NCI-H2227 (cell line): ENCODE data around the gene C1orf94.

ENCODE experiments used
- DNase-seq: peaks from one replicate; lab custom pipeline; 2025; ENCODE audit not compliant: unreplicated experiment; lab: John Stamatoyannopoulos, UW

Gene C1orf94

DNA sequence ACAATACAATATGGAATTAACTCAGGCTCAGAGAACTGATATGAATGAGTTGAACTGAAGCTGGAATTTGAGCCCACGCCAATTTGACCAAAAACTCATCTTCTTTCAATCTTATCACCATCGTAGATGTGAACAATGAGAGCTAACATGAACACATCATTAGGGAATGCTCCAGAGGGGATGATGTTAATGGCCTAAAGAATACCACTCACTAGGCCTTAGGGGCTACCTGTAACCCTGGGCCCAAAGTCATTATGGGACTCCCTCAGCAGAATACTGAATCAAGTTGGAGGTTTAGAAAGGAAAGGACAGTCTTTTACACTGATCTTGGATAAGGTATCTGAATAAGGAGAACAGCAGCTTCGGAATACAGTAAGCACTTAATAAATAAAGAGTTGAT, 73.6 kb downstream of the C1orf94 start:
- no peak for DNase-seq

GRCh38 chr1:34262023-34262853, 85.5 kb downstream of the C1orf94 start:
- no peak for DNase-seq

DNA sequence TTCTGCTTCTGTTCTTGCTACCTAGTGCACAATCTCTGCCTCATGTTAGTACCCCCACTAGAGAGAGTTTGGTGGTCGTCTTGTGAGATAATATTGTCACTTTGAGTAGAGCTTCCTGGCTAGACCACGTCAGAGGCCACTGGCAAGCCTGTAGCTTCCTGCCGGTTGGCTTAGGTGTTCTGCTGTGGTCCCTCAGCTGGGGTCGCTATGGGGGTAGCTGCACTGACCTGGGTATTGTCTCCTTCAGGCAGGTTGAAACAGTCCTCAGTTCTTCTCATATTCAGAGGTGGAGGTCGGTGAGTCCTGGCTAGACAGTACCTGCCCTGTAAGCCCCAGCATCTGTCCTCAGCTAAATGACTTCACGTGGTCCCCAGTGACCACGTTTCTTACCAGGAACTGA, 86.2 kb downstream of the C1orf94 start:
- DNase-seq = no peak

DNA sequence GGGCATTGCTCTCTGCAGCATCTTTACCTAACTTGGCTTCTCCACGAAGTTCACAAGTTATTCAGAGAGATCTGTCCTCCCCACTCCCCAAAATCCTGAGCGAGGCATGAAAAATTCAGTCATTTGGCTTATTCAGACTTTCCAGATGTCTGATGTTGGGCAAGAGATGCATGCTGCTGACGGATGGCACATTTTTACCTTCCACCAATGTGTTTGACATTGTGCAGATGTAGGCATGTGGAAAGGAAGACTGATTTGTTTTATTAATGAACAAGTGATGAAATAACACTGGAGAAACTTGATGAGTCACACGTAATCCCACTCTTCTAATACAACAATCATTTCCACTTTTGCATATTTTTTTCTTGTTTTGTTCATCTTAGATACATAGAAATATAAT, 86.7 kb downstream of the C1orf94 start:
- DNase-seq = no peak

DNA sequence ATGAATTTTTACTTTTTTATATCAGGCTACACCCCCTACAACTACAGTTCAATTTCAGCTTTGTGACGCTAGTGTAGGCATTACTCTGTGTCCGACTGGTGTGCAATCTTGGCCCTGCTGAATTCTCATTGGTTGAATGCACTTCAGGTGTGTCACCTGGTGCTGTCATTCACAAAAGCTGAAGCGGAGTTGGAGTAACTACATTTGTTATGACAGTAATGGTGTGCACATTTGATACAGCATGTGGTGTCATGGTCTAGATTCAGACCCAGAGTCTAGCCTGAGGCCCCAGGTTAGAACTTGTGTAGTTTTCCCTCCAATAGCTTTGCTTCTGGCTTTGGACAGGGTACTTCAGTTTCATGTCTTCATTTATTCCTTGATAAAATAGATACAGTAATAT, 88.7 kb downstream of the C1orf94 start:
- DNase-seq = no peak

DNA sequence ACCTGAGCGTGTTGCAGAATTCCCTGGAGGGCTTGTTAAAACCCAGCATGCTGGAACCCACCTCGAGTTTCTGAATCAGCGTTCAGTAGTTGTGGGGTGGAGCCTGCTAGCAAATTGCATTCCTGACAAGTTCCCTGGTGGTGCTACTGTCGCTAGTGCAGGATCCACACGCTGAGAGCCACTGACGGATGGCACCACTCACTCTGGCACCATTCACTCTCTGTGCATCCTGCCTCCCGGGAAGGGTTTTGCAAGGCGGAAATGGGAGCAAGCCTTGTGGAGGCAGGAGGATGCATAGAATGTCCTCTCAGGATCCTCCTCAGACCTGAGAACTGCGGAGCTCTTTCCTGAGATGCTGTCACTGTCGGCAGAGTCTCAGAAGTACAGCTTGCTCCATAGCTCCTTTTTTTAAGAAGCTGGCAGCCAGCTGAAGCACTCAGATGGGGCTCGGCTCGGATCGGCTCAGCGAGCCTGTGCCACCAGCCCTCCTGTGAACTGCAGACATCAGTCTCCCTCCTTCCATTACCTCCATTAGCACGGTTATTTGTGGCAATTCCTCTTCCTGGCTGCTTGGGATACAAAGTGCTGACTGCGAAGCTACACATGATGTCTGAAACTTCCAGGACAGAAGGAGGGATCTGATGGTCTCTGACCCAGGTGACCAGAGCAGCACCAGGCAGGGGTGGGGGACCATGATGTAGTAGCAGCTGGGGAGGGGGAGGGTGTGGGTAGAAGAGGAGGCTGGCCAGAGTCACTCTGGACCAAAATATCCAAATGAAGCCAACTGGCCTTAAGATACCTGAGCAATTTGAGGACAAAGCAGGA, 89.6 kb downstream of the C1orf94 start:
- peak; percentile 16 for DNase-seq

DNA sequence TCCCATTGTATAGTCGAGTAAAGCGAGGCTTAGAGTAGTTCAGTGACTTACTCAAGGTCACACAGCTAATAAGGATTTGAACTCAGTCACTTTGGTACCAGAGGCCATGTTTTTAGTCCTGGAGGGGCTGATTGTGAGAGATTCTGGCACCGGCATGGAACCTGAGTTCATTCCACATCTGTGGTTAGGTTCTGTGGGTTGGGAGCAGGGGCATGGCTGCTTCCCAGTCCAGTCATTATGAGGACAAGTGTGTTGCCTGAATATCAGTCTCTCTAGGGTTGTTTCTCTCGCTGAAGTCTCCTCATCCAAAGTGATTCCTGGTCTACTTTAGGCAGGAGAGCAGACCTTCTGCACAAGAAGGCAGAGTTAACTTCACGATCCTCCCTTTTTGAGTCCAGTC, 90.6 kb downstream of the C1orf94 start:
- no peak for DNase-seq

- DNase-seq = peak; percentile 21
Observed at GRCh38 chr1:34268311-34268954, 91.7 kb downstream of the C1orf94 start.
